ENCODE measurements around the gene KCNJ6.

The KCNJ6 gene

DNA sequence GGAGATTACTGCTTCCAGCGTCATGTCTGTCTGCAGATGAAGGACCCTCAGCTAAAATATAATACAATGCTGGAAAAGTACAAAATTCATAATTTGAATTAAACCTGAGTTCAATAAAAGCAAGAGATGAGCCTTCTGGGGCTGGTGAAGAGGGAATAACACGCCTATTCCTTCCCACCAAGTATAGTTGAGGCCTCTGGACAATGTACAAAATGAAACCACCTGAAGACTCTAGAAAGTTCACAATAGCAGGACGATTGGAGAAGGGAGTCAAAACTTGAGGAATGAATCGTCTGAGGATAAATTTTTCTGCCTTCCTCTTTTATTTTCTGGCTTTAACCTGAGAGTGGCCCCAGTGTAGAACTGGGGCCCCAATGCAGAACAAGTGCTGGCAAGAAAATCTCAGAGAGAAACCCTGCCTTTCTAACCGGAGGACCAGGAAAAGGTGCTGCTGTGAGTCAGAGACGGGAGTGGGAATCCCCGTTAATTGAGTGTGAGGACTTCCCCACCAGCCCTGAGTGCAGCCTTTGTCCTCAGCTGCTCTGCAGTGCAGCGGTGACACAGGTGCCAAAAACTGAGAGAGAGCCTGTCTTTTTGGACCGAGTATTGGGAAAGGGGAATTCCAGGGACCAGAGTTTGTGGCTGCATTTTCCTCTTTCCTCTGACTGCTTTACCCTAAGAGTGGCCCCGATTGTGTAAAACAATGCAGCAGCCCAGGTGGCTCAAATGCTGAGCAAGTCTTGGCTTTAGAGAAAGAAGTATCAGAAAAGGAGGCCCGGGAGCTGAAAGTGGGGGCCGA is 284.7 kb downstream of the KCNJ6 start:
- no peak for FAIRE-seq

DNA sequence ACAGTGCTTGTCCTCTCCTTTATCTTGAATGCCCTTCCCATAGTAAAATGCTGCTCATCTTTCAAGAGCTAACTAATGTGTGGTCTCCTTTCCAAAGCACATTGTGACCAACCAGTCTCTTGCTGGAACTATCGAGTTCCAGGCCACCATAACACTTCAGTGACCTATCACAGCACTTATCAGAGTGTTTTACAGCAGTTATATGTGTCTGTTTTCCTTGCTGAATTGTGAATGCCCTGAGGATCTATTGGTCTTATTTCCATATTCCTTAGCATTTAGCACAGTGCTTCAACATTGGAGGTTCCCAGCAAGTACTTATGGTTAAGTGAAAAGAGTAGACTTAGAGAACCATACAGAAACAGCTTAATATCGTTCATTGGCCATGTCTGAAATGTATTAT is 285.4 kb downstream of the KCNJ6 start:
- FAIRE-seq, result no peak

DNA sequence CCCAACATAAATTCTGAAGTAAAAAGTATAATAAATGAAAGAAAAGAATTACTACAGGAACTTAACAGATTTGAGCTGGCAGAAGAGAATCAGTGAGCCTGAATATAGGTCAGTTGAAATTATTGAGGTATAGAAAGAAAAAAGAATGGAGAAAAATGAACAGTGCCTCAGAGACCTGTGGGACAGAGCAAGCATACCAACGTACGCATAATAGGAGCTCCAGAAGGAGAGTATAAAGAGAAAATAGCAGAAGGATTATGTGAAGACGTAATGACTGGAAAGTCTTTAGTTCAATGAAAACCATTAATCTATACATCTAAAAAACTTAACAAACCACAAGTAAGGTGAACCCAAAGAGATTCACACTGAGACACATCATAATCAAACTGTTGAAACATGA is 287.9 kb downstream of the KCNJ6 start:
- FAIRE-seq, result no peak

DNA sequence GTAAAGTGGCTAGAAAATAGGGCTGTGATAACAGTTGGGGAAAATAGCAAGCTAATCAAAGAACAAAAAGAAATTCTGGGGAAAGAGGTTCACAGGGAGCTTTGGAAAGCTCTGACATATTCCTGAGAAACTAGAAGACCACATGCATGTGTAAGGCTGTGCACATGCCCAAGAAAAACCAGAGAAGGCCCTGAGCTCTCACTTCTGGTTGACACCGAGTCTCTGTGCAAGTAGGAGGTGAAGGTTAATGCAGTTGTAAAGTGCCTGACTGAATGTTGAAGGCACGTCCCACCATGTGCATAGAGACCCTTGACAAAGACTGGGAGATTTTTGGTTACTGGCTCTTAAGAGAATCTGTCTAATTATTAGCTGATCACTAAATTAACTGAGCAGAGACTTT is 288.7 kb downstream of the KCNJ6 start:
- FAIRE-seq, result no peak

DNA sequence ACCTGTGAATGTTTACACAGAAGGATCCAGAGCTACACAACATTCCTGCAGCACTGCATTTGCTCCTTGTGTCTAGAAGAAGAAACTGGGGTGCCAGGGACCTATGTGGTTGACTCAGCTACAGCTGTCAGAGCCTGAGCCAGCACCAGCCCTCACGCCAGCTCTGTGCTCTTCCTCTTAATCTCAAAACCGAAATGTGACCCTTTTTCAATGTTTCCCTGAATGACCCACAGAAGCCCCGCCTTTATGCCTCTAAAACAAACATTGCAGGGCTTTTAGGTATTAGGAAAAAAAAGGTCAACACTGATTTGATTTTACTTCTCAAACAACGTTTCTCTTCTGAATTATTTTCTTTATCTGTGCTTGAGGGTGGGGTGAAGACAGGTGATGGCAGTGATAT is 289.2 kb downstream of the KCNJ6 start:
- FAIRE-seq, result no peak

DNA sequence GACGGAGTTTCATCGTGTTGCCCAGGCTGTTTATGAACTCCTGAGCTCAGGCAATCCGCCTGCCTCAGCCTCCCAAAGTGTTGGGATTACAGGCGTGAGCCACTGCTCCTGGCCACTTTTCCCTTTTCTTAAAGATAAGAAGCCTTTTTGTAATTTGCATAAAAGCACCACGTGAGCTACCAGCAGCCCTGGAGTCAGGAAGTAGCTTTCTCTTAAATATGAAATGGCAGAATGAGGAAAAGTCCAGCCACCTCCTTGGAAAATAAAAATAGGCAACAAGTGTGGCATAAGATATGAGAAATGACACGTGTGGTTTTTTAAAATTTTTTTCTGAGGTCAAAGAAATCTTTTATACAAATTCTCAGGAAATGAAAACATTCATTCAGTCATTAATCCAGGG is 289.9 kb downstream of the KCNJ6 start:
- no peak for FAIRE-seq

DNA sequence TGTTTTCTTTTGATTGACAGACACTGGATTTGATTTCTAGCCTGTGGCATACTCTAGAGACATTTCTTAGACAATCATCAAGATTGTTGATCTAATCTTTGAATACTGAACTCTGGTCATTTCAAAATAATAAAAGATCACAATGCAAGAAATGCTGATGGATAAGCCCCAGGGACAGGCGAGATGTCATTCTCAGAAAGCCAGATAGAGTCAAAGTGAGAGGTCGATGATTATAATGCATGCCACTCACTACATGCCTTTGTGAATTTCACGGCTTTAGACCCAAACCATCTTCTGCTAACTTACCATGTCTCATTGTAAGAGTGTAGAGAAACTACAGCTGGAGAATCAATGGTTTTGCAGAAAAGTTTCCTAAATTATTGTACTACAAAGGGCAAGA is 292.6 kb downstream of the KCNJ6 start:
- FAIRE-seq, result no peak

DNA sequence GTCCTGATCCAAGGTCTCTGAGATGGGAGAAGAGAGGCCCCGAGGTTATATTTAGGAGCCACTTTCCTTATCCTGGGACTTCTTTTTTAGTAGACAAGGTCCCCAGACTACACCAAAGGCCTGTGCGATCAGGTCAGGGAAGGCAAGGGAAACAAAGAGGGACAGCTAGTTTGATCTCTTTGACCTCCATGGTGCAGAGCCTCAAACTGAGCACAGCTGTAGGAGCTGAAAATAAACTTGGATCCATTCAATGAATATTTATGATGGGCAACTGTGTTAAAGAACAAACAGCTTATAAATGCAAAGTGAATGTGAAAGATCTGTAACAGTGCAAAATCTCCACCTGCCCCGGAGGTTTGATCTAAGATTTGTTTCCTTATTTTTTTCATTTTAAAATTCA is 293.1 kb downstream of the KCNJ6 start:
- FAIRE-seq, result no peak

DNA sequence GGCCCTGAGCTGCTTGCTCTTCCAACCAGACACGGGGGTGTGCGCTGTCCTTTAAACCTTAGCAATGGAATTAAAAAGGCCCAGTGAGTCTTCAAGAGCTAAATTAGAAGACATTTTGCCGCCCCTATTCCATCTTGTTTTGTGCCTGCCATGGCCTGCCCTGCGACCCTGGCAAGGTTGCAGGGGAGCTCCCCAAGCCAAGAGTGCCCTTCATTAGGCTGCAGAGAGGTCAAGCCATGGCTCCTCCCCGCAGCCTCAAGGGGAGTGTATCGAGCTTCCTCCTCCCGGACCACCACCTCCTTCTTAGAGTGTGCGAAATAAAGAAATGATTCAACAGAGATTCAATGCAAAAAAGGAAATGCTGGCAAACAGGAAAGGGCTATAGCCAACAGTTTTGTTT is 293.5 kb downstream of the KCNJ6 start:
- FAIRE-seq, result no peak

DNA sequence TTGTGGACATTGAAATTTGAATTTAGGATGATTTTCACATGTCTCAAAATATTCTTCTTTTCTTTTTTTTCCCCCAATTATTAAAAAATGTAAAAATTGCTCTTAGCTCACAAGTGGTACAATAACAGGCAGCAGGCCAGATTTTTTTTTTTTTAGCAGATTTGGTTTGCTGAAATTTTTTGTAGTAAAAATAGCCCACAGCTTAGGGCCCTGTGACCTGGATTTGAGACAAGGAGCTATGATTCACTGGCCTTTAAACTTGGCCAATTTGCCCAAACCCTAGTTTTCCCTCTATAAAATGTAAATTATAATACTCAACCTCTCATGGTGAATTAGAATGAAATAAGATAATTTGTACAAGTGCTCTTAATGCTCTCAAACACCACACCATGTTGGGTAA is 295.9 kb downstream of the KCNJ6 start:
- no peak for FAIRE-seq

DNA sequence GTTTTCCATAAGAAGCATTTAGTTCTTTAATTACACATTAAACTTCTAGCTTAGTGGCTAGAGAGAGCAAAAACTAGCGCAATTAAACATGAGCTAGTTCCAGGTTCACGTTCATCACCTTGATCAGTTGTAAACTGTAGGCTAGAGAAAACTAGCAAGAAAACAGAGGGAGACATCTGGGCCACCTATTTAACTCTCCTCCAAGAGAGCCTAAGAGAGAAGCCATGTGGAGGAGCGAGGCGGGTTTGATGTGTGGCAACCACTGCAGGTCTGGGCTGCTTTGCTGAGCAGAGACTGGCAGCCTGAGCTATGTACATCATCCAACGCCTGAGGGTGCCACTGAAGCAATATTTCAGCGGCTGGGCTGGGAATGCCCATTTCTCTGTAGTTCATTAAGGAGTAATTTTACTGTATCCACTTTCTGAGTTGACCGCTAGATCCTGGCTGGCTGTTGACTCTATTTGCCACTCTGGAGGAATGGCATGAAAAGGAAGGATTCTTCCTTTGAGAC is 296.7 kb downstream of the KCNJ6 start:
- FAIRE-seq, result no peak

DNA sequence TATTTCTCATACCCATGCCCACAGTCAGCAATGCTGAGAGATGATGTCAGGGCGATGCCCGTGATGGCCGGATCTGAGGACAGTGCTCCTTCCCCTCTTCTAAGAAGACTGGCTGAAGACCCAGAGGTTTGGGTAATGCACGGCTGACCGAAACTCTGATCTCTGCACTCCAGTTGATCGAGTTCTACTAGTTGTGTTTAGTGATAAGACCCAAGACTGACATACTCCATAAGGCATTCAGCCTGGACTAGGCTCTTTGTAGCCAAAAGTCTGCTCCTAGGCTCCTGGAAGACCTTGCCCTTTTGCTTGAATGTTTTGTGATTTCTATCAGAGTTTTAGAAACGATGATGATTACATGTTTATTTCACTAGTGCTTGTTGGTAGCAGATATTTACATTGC is 298.2 kb downstream of the KCNJ6 start:
- FAIRE-seq, result no peak

DNA sequence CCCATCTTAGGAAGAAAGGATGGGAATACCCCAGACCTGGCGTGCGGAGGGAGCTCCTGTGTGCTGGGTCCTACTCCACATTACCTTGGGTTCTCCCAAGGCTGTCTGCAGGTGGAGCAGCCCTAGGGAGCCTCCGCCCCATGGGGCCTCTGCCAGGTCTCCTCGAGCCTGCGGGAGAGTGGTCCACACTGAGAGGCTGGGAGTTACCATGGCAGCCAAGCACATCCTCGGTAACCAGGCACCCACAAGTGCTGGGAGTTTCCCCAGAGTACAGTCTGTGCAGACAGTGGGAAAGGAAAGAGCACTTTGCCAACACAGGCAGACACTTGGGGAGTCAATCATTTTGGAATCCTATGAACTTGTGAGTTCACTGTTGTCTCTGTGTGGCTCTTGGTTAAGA is 300.3 kb downstream of the KCNJ6 start:
- FAIRE-seq, result no peak

DNA sequence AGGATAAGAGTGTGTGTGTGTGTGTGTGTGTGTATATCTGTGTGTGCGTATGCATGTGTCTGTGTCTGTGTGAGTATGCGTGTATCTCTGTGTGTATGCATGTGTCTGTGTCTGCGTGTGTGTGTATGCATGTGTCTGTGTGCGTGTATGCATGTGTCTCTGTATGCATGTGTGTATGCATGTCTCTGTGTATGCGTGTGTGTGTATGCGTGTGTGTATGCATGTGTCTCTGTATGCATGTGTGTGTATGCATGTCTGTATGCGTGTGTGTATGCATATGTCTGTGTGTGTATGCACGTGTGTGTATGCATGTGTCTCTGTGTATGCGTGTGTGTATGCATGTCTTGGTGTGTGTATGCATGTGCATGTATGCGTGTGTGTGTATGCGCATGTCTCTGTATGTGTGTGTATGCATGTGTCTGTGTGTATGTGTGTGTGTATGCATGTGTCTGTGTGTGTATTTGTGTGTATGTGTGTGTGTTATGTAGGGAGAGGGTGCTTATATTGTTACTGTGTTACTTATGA is 301.8 kb downstream of the KCNJ6 start:
- FAIRE-seq, result no peak

DNA sequence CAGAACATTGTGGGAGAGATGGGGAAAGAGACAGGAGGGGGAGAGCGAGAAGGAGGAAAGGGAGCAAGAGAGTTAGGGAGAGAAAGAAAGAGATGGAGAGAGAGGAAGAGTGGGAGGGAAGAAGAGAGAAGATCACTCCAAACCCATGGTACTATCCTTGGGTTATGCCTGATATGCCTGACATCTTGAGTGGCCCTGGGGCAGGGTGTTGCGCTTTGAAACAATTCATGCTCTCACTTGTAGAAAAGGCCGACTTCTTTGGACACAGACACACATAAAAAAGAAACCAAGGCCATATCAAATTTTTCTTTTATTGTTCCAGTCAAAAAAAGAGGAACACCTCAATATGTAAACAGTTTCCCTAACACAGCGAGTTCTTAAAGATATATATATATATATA is 309.2 kb downstream of the KCNJ6 start:
- FAIRE-seq, result no peak

DNA sequence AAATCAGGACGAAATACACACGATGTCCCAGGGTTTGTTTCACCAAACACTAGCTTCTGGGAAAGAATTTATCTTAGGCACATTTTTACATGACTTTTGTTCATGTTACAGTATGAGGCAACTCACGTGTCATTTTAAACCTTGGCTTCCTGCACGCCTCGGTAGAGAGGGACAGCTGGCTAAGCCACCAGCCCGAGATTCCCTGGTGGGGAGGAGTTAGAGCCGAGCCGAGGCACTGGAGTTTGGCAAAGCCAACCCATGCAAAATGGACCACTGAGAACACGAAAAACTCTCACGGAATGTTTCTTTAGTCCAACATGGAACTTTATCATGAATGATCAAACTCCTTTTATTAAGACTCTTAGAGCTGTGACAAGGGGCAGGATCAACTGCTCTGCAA is 309.7 kb downstream of the KCNJ6 start:
- FAIRE-seq, result no peak

DNA sequence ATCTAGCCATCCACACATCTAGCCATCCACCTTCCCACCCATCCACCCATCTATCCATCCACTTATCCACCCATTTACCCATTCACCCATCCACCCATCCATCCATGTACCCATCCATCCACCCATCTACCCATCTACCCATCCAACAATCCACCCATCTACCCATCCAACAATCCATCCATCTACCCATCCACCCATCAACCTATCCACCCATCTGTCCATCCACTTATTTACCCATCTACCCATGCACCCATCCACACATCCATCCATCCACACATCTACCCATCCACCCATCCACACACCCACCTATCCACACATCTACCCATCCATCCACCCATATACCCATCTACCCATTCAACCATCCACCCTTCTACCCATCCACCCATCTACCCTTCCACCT is 311.3 kb downstream of the KCNJ6 start:
- no peak for FAIRE-seq

DNA sequence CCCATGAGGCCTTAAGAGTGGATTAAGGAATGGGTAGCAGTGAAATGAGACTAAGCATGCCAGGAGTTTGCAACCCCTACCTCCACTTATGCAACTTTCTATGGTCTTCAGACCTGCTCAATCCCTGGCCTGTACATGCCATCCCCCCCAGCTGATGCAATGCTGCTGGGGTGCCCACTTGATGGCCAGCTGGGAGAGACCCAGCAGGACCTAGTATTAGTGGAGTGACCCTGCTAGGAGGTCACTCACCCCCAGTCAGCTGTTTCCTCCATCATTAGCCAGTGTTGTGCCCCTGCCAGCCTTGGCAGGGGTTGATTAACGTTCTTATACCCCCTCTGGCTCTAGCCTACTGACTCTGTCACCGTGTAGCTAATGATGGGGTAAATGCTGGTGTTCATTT is 313.1 kb downstream of the KCNJ6 start:
- no peak for FAIRE-seq

DNA sequence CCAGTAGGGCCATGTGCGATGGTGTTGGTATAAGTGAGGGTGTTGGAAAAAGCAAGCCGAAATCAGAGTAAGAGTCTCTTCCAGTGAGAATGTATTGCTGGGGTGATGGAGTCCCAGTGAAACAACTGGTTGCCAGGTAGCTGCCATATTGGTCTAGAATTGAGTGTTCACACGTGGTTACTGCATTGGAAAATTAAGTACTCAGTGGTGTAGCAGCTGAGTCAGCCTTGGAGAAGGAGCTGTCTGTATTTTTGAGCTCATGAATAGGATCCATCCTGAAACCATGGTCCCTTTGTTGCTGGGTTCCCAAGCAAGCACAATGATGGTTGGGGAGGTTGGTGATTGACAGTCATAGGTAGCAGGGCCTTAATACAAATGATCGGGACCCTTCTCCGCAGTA is 314.3 kb downstream of the KCNJ6 start:
- FAIRE-seq, result no peak

DNA sequence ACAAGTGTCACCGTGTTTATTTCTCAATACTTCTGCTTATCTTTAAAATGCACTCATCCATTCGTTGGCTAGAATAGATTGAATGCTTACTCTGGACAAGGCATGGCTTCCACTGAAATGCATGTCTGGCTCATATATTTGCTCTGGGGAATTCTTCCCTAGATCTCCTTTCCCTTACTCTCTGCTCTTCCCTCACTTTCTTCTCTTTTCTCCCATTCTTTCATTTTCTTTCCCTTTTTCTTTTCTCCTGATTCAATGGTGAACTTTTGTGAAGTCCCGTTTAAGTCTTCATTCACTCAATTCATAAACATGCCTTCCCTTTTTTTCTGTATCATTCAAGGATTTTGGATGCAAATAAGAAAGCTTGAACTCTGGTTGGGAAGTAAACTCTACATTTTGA is 315.2 kb downstream of the KCNJ6 start:
- no peak for FAIRE-seq

DNA sequence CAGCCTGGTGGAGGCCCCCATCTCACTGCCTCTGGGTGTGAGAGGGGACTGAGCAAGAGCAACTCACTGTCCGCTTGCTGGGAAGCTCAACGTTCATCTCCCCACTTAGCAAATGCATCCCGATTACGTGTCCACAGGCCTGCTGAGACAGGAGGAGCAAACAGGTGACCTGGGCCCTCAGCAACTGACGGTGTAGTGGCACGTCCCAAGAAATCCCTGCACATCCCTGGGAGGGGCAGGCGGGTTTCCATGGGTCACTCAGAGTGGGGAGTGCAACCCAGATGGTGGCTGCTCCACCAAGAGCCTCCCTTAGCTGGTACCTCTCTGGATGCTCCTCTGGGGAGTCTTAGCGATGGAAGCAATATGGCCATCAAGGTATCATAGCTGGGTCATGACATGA is 320.3 kb downstream of the KCNJ6 start:
- FAIRE-seq, result no peak

DNA sequence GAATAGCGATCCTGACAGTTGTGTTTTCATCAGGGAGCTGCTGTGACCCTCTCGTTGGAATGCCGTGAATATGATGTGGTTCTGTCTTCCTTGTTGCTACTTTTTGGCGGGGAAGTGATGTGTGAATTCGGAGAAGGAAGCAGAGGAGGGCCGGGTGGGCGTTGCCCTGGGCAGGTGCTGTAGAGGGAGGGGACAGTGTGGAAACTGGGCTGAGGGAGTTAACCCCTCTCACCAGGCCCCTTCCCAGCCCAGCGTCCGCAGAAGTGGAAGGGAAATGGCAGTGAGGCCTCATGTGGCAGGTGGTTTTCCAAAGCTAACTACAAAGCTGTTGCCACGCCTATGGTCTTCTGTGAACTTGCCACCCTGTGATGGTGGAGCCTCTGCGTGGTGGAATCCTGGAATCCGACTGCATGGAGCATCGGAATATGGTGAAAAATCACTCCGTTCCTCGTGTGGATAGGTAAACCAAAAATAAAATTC is 321.7 kb downstream of the KCNJ6 start:
- FAIRE-seq, result no peak

DNA sequence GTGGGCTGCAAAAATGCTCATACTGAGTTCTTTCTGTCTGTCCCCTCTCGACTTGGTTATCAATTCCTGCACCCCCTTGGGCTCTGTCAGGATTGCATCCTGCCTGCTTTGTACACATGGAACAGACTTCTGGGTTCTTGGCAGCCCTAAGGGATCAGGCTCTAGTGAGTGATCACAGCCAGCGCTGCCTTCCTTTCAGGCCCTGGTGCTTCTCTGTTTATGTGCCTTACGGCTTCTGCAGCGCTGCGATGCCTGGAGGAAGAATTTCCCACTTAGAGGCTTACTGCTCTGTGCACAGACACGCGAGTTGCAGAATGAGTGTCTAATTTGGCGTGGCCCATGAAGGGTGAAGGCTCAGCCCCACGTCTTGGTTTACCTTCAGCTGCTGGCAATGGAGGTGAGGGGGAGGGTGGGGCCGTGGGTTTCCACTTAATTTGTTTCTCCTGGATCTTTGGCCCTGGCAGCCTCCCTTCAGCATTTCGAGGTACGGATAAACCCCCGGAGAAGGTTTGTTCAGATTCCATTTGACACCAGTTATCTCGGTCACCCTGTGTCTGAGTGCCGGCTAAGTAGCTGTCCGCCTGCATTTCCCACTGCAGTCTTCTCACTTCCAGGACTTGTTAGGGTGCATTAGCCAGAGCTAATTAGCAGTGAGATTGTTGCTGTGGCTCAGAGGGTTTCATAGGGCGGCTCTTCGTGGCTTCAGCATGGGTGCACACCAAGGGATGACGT is 322.4 kb downstream of the KCNJ6 start:
- FAIRE-seq, result no peak

DNA sequence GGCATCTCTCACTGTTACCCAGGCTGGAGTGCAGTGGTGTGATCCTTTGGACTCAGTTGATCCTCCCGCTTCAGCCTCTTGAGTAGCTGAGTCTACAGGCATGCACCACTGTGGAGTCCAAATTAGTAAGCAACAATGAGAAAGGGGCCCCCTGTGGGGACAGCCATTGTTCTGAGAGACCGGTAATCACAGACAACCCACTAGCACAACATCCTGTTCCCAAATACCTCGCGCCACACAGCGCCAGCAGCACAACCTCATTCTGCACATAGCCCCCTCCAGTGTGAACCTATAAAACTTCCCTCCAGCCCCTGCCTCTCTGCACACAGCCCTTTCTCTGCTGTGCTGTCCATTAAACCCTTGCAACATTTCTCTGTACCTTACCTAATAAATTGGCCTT is 323.2 kb downstream of the KCNJ6 start:
- FAIRE-seq, result no peak

All from colon (tissue), 2 donors.